HFF-Myc (cell line): Measurements from ENCODE around the gene SHROOM3.

Source experiments
- DNase-seq: peaks from one replicate; pipeline ENCODE4 v3.0.0-alpha.2; 2011; ENCODE audit warnings: low read depth; ENCODE audit errors: extremely low read depth
- H3K4me3 ChIP-seq: replicated peaks from 2 replicates; pipeline ENCODE4 v1.5.1; 2011; ENCODE audit warnings: low read depth, mild to moderate bottlenecking, control low read depth, low read length
- CTCF ChIP-seq: IDR thresholded peaks from 2 replicates; pipeline ENCODE4 v1.5.1; 2012; ENCODE audit warnings: mild to moderate bottlenecking, low read depth, low read length, control low read depth; ENCODE audit errors: missing control alignments

The SHROOM3 gene

GRCh38 chr4:76535603-76536372 lies 100.8 kb downstream of the SHROOM3 start:
- no peak overlapping the region for H3K4me3 ChIP-seq
- TF ChIP-seq CTCF = no peak
- peak; percentile 20 for DNase-seq

DNA sequence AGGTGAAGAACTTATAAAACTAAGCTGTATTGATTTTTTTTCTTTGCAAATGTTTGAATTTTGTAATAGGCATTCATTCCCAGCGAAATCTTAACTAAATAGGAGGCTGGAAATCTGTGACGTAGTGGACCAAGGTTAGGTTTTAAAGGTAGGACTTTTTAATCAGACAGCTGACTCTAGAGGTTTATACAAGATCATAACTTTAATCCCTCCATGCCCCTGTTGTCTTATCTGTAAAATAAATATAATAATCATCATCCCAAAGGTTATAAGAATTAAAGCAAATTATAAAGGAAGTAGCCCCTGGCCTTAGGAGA lies 101.3 kb downstream of the SHROOM3 start:
- TF ChIP-seq CTCF = no peak
- H3K4me3 ChIP-seq = no peak overlapping the region

GRCh38 chr4:76538296-76538695 lies 103.3 kb downstream of the SHROOM3 start:
- H3K4me3 ChIP-seq = no peak overlapping the region
- no peak for TF ChIP-seq CTCF
- DNase-seq = no peak

More for the DNA sequence above, 101.3 kb downstream of the SHROOM3 start:
- no peak for DNase-seq

DNA sequence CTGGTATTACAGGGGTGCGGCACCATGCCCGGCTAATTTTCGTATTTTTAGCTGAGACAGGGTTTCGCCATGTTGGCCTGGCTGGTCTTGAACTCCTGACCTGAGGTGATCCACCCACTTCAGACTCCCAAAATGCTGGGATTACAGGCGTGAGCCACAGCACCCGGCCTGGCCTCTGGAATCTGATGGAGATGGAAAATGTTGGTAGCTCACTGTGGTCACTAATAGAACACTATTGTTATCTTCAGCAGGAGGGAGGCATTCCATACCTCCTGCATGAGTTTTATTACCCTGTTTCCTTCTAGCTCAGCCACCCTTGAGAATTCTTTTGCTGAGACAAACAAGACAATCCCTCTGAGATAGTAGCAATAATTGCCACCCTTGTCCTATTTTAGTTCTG lies 105.0 kb downstream of the SHROOM3 start:
- no peak for DNase-seq
- no peak for TF ChIP-seq CTCF

DNA sequence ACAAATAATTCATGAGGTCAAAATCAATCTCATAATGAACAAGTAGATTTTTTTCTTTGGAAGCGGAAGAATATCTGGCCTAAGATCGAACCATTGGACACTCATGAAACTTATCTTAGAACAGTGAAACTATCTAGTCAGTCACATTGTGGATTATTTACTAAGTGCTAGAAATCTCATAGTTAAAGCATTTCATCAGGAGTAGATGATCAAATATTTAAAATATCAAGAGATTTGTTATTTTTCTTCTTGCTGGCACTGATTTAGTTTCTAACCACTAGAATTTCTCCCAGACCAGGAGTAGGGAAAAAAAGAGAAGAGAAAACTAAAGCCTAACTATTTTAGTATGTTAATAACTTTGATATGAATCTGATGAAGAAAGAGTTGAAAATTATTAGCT lies 105.5 kb downstream of the SHROOM3 start:
- TF ChIP-seq CTCF = no peak
- no peak for DNase-seq
- H3K4me3 ChIP-seq = no peak overlapping the region

More for the DNA sequence above, 105.0 kb downstream of the SHROOM3 start:
- no peak overlapping the region for H3K4me3 ChIP-seq

- H3K4me3 ChIP-seq = no peak overlapping the region
- no peak for TF ChIP-seq CTCF
- no peak for DNase-seq
Observed at GRCh38 chr4:76543378-76543777, 108.3 kb downstream of the SHROOM3 start.

- no peak for DNase-seq
- TF ChIP-seq CTCF = no peak
- H3K4me3 ChIP-seq = no peak overlapping the region
Observed at GRCh38 chr4:76544725-76545124, 109.7 kb downstream of the SHROOM3 start.
